Measurements from ENCODE around the gene SRGAP1.

SRGAP1 gene

DNA sequence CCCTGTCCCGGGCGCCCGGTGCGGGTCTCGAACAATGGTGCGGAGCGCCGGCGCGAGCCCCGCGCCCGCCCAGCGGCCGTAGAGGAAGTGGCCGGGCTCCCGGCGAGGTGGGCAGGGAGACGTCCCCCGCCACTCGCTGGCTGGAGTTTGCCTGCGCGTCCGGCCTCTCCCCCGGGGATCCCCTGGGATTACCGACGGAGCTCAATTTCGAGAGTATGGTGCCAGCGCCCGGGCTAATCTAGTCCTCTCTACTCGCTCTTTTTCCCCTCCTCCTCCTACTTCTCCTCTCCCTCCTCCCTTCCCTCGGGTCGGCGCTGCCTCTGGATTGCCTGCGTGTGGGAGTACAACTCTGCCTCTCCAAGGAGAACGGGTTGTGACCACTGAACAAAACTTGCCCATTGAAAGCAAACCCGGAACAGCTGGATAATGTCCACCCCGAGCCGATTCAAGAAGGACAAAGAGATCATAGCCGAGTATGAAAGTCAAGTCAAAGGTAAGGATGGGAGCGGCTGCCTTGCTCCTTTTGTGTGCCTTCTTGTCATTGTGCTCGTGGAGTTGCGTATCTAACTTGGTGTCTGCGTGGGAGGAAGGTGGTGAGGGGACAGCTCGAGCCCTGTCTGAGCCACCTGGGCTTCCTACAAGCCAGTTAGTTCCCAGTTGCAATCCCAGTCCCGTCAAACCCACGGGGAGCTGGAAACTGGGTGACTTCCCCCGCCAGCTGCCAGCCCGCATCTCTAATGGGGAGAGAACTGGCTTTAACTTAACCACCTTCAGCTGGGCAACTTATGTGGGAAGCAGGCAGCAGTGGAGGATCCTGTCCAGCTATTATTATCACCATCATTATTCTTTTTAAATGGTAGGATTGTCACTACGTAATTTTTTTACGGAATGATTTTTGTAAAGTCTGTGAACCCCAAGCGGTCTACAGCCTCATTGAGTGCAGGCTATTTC, at the start of gene SRGAP1:
TSS of gene SRGAP1 (plus strand) at position 310 of the 951 bp plus-strand sequence. CDS start at position 427, 117 bp downstream.
- peak; percentile 82 for DNase-seq (ENCODE audit: low read depth, low spot score)

DNA sequence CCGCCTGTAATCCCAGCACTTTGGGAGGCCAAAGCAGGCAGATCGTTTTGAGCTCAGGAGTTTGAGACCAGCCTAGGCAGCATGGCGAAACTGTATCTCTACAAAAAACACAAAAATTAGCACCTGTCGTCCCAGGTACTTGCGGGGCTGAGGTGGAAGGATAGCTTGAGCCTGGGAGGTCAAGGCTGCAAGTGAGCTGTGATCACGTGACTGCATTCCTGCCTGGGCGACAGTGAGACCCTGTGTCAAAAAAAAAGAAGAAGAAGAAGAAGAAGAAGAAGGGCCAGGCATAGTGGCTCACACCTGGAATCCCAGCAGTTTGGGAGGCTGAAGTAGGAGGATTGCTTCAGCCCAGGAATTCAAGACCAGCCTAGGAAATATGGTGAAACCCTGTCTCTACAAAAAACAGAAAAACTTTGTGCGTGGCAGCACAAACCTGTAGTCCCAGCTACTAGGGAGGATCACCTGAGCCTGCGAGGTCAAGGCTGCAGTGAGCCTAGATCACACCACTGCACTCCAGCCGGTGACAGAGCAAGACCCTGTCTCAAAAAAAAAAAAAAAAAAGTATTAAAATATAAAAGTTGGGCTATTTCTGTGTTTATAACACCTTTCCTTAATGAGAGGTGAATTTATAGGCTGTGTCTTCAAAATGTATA, 49.3 kb upstream of the SRGAP1 start:
- no peak for DNase-seq (ENCODE audit: low read depth, low spot score)

DNA sequence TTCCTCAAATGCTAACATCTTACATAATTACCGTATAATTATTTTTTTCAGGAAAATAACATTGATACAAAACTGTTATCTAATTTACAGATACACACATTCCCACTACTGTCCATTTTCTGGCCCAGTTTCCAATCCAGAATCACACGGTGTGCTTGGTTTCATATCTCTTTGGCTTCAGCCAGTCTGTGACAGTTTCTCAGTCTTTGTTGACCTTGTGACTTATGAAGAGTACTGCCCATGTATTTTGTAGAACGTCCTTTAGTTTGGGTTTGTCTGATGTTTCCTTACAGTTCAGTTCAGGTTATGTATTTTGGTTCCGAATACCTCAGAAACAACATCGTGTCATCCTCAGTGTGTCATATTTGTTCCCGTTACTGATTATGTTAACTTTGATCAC, 48.6 kb upstream of the SRGAP1 start:
- no peak for DNase-seq (ENCODE audit: low read depth, low spot score)

GRCh38 chr12:63802012-63802608, 42.4 kb upstream of the SRGAP1 start:
- peak; percentile 45 for DNase-seq (ENCODE audit: low read depth, low spot score)

DNA sequence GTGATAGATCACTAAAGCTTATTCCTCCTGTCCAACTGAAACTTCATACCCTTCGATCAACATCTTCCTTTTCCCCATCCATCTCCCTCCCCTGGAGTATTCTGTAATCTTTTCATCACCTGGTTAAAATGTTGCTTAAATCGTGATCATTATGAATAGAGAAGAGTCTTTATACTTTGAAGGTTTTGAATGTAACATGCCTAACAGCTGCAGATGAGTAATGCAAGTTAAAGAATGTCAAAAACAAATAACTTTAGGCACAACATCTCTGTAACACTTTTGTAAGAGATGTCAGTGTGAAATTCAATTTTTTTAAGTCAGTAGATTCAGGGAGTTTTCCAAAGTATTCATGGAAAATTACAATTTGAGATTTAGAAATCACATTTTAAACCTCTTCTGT, 39.8 kb upstream of the SRGAP1 start:
- DNase-seq (ENCODE audit: low read depth, low spot score): no peak

DNA sequence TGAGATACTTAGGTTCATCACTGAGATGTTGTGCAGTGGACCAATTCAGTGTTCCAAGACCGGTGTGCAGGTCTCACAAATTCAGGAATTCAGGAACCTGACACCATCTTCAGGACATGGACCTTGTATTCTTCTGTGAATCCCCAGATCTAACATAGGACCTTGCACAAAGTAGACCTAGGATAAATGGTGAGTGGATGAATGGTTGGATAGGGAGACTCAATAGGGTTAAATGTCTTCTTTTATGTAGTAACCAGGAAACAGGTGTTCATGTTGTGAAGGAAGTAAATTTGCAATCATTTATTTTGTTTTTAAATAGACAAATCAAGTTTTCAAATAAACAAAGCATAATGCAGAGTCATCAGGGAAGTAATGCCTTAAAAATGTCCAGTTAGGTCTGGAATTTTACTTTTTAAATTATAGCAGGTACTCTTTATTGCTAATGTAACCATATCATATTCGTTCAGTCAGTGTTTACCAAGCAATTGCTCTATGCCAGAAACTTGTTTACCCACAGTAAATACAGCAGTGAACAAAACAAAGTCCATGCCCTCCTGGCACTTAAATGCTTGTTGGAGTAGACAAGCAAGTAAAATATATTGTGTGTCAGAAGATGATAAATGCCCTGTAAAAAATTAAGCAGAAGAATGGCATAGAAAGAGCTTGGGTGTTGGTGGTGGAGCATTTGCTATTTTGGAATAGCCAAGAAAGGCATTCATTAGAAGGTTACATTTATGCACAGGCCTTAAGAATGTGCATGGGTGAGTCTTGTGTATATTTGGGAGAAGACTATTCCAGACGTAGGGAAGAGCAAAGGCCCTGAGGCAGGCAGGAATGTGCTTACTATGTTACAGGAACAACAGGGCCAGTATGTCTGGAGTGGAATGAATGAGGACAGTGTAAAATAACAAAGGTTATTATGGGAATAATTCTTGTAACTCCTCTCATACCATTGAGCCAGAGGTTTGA, 38.5 kb upstream of the SRGAP1 start:
- DNase-seq (ENCODE audit: low read depth, low spot score): no peak

GRCh38 chr12:63808631-63809030, 35.9 kb upstream of the SRGAP1 start:
- DNase-seq (ENCODE audit: low read depth, low spot score): no peak

DNA sequence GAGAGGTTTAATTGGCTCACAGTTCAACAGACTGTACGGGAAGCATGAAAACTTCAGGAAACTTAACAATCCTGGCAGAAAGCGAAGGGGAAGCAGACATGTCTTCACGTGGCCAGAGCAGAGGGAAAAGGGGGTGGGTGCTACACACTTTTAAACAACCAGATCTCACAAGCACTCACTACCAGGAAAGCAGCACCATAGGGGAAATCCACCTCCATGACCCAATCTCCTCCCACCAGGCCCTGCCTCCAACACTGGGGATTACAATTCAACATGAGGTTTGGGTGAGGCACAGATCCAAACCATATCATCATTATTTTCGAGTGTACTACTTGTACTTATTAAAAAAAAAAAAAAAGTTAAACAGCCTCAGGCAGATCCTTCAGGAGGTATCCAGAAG, 34.9 kb upstream of the SRGAP1 start:
- DNase-seq (ENCODE audit: low read depth, low spot score): no peak

DNA sequence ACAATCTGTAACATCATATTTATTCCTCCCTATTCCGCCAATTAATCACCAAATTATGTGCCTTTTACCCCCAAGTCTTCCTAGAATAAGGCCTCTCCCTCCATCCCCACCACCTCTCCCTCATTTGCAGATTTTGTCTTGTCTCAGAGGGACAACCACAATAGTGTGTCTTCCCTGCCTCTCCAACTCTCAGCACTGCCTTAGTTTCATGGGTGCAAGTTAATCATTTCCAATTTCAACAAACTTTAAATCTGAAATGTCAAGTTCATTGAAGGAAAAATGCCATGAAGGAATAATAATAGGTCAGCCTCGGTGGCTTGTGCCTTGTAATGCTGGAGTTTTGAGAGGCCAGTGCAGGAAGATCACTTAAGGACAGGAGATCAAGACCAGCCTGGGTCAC, 33.2 kb upstream of the SRGAP1 start:
- DNase-seq (ENCODE audit: low read depth, low spot score): no peak

DNA sequence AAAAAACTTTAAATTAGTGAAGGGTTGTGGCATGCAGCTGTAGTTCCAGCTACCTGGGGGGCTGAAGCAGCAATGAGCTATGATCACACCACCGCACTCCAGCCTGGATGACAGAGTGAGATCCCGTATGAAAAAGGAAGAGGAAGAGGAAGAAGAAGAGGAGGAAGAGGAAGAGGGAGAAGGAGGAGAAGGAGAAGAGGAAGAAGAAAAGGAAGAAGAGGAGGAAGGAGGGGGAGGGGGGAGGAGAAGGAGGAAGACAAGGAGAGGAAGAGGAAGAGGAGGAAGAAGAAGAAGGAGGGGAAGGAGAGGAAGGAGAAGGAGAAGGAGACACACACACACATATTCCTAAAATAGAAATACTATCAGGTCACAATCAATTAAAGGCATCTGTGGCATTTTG, 32.7 kb upstream of the SRGAP1 start:
- DNase-seq (ENCODE audit: low read depth, low spot score): no peak

DNA sequence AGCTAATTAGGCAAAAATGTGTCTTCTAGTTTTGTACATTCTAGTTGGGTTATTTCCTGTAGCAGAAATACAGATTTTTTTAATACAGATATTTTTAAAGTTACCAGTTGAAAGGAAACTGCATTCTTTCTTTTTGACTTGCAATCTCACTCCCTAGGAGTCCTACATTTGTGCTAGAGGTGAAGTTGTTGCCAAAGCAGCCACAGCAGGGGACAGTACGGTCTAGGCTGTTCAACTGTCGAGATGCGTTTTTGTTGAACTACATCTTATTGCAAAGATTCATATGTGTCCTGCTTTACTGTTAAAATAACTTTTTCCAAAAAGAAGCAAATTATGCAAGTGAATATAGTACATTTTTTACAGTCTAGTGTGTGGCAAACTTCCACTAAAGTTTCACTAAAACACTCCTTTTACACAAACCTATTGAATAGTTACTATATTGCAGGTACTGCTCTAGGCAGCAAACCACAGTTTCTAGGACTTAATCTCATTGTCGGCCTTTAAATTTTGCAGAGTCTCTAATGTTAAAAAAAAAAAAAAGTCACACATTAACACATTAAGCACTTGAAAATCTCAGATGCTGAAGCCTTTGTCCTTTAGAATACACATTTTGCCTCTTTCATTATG, 30.2 kb upstream of the SRGAP1 start:
- DNase-seq (ENCODE audit: low read depth, low spot score): no peak

DNA sequence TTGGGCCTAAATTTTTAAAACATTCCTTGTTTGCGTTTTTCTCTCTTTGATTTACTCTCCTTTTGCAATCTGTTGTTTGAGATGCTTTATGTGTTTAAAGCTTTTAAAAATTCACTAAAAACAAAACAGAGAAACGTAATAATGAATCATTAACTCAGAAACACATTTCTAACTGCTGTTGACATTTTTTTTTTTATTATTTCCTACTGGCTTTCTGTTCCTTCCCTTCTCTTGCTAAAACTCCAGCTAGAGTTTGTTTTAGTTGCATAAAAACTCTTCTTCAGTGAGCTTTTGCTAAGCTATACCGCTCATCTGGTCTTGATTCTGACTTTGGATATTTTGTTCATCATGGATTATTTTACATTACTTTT, 29.0 kb upstream of the SRGAP1 start:
- no peak for DNase-seq (ENCODE audit: low read depth, low spot score)

DNA sequence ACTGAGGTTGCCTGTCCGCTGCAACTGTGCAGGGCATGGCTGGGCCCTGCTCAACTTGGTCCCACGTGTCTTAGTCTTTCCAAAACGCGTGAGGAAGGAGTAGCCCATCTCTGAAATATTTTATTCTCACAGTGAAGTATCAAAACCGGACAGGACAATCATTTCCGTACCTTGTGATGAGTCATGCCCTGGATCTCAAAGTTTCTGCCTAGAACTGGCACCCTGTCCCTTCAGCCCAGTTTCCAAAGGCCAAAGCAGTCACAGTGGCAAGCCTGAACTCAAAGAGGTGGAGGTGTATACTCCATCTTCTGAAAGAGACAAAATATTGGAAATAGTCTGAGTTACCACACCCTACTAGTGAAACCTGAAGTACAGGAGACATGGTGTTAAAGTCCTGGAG, 28.5 kb upstream of the SRGAP1 start:
- no peak for DNase-seq (ENCODE audit: low read depth, low spot score)

- DNase-seq (ENCODE audit: low read depth, low spot score): no peak
Observed at GRCh38 chr12:63820427-63820826, 24.1 kb upstream of the SRGAP1 start.

DNA sequence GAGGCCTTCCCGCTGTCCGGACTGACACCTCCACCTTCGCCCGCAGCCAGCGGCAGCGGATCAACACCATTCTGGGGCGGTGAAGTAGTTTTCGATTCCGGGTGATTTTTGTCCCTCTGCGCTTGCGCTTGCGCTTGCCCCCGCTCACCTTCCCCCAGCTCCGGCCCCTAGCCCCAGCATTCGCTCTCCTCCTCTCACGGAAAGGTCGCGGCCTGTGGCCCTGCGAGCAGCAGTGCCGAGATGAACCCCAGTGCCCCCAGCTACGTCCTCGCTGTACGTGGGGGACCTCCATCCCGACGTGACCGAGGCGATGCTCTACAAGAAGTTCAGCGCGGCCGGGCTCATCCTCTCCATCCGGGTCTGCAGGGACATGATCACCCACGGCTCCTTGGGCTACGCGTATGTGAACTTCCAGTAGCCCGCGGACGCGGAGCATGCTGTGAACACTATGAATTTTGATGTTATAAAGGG, 22.7 kb upstream of the SRGAP1 start:
- DNase-seq (ENCODE audit: low read depth, low spot score): peak; percentile 13

DNA sequence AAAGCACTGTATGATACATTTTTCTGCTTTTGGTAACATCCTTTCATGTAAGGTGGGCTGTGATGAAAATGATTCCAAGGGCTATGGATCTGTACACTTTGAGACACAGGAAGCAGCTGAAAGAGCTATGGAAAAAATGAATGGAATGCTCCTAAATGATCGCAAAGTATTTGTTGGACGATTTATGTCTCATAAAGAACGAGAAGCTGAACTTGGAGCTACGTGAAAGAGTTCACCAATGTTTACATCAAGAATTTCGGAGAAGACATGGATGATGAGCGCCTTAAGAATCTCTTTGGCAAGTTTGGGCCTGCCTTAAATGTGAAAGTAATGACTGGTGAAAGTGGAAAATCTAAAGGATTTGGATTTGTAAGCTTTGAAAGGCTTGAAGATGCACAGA, 22.1 kb upstream of the SRGAP1 start:
- DNase-seq (ENCODE audit: low read depth, low spot score): no peak

GRCh38 chr12:63823040-63823439, 21.5 kb upstream of the SRGAP1 start:
- DNase-seq (ENCODE audit: low read depth, low spot score): no peak

GRCh38 chr12:63826006-63826585, 18.4 kb upstream of the SRGAP1 start:
- peak; percentile 67 for DNase-seq (ENCODE audit: low read depth, low spot score)

DNA sequence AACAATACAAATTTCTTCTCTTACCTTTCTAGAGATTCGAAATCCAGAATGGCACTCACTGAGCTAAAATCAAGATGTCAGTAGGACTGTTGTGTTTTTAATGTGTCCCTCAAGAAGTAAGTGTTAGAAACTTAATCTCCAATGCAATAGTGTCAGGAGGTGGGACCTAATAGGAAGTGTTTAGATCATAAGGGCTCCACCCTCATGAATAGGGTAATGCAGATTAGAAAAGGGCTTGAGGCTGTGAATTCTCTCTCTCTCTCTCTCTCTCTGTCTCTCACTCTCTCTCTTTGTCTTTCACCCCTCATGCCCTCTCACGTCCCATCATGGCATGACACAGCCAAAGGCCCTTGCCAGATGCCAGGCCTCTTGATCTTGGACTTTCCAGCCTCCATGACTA, 15.6 kb upstream of the SRGAP1 start:
- DNase-seq (ENCODE audit: low read depth, low spot score): no peak

DNA sequence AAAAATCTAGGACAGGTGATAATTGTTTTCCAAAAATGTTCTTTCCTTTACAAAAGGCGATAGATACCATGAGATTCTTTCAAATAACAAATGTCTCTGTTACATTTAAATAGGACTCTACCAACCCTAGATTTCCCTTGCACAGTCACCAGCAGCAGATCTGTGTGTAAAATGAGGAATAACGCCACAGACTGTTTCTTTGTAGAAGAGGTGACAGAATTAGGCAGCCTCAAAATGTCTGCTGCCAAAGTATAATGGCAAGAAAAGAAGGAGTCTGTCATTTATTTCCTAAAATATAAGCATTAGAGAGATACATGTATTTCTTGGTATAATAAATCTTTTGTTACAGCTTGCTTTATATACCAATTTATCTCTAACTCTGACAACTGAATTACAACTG, 8.5 kb upstream of the SRGAP1 start:
- no peak for DNase-seq (ENCODE audit: low read depth, low spot score)

DNA sequence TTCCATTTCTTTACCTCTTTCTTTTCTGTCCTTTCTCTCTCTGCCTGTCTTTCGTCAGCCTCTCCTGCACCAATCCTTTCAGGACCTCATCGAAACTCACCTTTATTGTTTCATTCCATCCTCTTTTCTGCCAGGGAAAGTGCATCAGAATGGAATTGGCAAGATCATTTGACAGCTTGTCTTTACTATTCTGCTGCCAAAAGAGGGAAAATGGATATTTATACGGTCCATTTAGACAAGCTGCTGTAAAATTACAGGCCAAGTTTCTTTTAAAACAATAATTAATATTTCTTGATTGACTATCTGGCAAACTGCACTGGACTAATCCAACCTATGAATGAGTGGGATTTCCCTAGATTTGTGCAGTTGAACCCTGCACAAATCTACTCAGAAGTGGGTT, 7.6 kb upstream of the SRGAP1 start:
- DNase-seq (ENCODE audit: low read depth, low spot score): no peak

Data from astrocyte of the hippocampus (primary cell).